SKM-1 (cell line): ENCODE measurements around the gene NECTIN1.

ENCODE experiments used
- DNase-seq: peaks from one replicate; lab custom pipeline; 2025; ENCODE audit not compliant: unreplicated experiment; lab: John Stamatoyannopoulos, UW

The NECTIN1 gene

GRCh38 chr11:119676461-119677020 lies 52.5 kb downstream of the NECTIN1 start:
- no peak for DNase-seq

- DNase-seq, result peak; percentile 60
Observed at GRCh38 chr11:119673759-119674336, 55.2 kb downstream of the NECTIN1 start.

- DNase-seq, result no peak
Observed at GRCh38 chr11:119673052-119673758, 55.8 kb downstream of the NECTIN1 start.

GRCh38 chr11:119672597-119672996 lies 56.4 kb downstream of the NECTIN1 start:
- DNase-seq, result no peak

DNA sequence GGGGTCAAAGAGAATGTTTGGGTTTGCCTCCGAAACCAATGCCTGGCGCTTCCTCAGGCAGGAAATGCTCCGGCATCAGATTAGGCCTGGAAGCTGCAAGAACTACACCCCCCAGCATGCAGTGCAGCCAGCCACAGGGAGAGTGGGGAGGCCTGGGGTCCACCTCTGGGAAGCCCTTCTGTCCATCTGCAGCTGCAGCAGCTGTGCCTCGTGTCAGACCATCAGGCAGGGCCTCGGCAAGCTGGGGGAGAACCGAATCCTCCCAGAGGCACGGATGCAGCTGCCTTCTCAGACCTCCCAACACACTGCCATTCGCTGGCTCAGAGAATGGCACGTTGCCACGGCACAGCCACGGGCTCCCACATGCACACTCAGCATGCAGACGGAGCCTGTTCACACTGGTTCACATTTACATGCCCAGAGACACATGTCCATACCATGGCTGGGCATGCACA lies 57.4 kb downstream of the NECTIN1 start:
- DNase-seq, result no peak

DNA sequence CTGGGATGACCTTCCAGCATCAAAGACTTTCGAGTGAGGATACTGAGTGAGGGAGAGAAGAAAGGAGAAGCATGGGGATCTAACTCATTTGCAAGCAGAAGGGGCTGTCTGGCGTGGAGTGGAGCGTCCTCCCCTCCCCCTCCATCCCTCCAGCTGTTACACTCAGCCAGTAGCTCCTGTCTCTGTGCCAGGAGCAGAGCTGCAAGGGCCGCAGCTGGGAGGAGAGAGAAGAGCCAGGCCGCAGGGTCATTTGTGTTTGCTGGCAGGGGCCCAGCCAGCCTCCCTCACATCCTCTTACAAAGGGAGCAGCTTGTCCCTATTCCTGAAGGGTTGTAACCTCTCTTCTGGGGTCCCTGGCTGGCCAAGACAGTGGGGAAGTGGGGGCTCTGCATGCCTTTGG lies 57.9 kb downstream of the NECTIN1 start:
- DNase-seq, result no peak

DNA sequence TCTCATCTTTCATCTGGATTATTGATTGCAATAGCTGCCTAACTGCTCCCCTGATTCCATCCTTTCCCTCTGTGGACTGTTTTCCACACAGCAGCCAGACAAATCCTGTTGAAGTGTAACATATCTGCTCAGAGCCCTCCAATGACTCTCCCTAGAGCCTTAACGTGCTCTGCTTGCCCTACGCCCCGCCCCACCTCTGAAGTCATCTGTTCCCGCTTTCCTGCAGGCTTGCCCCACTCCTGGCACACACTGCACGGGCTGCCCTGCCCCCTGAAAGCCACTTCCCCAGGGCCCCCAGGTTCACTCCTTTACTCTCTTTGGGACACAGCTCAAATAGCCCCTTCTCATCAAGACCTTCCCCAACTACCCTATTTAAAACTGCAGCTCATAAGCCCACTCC lies 59.5 kb downstream of the NECTIN1 start:
- no peak for DNase-seq

GRCh38 chr11:119668676-119669075 lies 60.3 kb downstream of the NECTIN1 start:
- DNase-seq, result no peak

DNA sequence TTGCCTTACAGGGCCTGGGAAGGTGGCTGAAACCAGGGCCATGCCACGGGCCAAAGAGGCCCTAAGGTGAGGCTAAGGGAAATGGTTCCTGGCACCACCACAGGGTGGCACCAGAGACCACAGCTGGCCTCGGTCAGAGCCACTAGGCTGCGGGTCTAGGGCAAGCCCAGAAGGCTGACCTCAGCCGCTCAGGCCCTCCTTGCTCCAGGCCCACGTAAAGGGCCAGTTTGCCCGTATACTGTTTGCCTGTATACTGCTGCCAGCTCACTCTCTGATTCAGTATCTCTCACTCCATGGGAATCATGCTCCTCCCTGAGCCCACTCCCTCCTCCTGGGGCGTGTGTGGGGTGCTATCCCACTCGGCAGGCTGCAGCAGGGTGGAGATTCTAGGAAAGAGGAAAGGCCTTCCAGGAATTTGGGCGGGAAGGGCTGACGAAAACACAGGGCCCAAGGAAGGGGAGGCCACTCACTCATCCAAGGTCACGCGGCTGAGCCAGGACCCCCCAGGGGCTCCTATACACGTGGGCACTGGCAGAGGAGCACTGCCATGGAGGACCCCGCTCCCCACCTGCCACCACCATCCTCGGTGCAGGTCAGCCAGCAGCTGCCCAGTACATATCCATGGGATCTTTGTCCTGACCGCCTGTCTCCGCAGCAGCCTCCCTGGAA lies 62.4 kb downstream of the NECTIN1 start:
- no peak for DNase-seq

GRCh38 chr11:119666061-119666460 lies 62.9 kb downstream of the NECTIN1 start:
- DNase-seq, result no peak

DNA sequence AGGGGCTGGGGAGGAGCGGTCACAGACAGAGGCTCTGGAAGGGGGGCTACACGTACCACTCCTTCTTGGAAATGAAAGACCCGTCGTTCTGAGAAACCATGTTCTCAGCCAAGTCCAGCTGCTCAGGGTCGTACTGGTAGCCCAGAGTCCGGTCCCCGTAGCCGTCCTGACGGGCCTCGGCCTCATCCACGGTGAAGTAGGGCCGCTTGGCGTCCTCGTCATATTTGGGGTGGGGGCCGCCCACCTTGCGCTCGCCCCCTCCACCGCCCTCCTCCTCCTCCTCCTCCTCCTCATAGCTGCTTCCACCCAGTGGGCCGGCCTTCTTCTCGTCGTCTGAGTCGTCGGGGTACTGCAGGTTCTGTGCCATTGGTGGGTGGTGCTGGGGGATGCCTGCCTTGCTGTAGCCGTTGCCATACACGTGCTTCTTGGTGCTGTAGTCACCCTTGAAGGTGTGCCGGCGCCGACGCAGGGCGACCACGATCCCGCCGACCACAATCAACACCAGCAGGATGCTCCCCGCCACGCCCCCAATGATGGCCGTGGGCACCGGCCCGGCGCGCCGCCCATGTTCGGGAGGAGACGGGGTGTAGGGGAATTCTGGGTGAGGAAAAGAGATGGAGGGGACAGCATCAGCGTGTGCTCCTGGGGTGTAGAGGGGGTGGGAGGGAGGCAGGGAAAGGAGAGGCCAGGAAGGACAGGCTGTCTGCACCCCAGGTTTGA lies 64.1 kb downstream of the NECTIN1 start:
- no peak for DNase-seq

DNA sequence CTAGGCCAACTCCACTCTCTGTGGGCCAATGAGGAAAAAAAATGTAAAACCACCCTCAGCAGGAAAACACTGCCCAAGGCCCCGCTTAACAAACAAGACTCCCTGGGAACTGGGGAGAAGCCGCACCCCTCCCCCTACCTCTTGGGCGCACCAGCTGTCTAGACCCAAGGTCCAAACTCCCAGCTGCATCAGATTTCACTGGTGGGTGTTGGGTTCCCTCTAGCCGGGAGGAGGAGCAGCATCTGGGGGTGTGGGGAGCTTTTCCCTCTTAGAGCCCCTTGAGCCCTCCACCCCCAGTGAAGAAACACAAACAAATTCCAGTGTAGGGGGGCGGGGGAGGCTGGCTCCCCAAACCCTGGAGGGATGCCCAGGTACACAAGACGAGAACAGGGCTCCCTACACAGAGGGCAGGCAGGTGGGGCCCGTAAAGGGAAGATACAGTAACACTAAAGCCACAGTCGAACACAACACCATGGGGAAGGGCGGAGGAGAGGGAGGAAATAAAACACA lies 64.9 kb downstream of the NECTIN1 start:
- DNase-seq, result no peak

DNA sequence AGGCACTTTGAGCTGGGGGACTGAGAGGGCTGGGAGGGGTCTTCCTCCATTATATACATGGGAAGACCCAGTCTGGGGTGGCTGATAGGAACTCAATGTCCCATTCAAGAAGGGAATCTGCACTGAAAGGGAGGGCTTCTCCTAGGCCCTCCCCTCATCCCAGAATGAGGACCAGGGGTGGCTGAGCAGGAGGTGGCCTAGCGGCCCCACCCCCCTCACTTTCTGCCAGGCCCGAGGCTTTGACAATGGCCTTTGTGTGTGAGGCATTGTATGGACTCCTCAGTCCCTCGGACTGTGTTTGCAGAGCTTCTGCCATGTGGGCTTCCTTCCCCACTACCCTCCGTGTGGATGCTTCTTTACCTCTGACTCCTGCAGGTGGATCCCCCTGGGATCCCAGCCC lies 65.7 kb downstream of the NECTIN1 start:
- DNase-seq, result no peak

DNA sequence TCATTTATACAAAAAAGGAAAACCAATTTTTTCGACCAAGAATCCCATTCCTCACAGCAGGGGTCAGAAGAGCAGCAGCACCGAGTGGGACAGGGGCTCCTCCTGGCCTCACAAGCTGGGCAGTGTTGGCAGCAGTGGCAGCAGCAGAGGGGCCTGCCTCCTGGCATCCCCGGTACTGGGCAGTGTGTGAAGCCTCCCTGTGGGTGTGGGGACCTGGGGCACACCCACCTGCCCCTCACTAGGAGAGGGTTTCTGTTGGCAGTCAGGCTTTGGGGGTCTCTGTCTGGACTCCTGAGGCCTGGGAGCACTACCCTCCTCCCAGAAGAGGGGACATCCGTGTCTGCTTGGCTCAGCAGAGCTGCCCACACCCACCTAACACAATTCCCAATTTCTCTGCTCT lies 67.8 kb downstream of the NECTIN1 start:
- DNase-seq, result no peak

GRCh38 chr11:119659971-119660723 lies 68.9 kb downstream of the NECTIN1 start:
- no peak for DNase-seq

- DNase-seq, result no peak
Observed at GRCh38 chr11:119652907-119653659, 75.9 kb downstream of the NECTIN1 start.

DNA sequence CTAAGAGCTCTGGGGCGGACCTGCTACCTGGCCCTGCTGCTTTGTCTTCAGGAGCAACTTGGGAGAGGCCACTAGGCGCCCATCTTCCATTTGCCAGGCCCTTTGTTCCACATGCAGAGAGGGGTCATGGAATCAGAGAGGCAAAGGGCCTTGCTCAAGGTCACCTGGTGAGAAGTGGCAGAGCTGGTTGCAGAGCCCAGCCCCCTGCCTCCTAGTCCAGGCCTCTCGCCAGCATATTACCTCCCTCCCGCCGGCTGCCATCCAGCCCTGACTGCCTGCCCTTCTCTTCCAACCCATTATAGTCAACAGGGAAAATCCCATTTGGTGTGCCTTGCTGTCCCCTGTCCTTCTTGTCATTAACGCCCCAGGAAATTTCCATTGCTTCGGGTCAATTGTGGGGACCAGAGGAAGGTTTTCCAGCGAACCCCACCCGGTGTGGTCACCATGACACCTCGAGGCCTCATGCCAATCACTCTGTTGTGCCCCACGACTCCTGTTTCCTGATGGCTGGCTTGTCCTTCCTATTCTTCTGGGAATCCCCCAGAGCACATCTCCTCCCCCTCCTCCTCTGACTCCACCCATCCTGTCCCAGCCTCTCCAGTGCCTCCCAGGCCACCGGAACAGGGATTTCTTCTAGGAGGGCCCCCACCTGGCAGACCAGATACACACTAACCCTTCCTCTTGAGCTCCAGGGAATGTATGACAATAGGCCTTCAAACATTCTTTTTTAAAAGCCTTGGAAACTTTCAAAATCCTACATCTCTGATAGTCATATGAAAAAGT lies 77.0 kb downstream of the NECTIN1 start:
- no peak for DNase-seq

DNA sequence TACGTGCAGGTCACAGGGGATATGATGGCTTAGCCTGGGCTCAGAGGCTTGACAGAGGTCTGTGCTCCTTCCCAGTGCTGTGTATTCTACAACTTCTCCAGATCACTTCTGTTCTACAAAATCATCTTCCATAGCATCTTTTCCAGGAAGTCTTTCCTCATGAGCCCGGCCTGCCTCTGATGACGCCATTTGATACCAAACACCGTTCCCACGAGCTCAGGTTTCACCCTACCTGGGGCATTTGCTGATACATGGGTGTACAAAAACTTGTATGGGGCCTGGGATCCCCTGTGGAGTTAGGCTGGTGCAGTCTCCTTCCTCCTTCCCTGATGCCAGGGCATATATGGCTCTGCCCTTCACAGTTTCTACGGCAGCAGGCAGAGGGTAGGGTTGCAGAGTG lies 78.7 kb downstream of the NECTIN1 start:
- DNase-seq, result no peak

- DNase-seq, result no peak
Observed at GRCh38 chr11:119647254-119647653, 81.7 kb downstream of the NECTIN1 start.
